B cell (primary cell): ENCODE results near the gene CENPP. TPM values are rescaled to one million over a fixed set of nuclear protein-coding genes. Genes with fewer than 3 reads are reported as not detected.

ENCODE experiments used
- ATAC-seq: fragments of 200-7000 bp; cut with Tn5 transposase; one replicate; pipeline ENCODE4 v1.10.0; 2021; ENCODE audit warnings: low read depth, mild to moderate bottlenecking, moderate number of reproducible peaks, moderate library complexity
- CTCF ChIA-PET: fragments of 350-600 bp; sonication (Branson Sonifier 250); formaldehyde crosslinking; loops from one replicate; lab custom pipeline; 2021; ENCODE audit warnings: antibody characterized with exemption, inconsistent platforms; lab: Charles Lee
- POLR2A ChIA-PET: fragments of 350-600 bp; sonication (Branson Sonifier 250); formaldehyde crosslinking; loops from one replicate; lab custom pipeline; 2021; ENCODE audit warnings: antibody characterized with exemption; lab: Charles Lee
- DNase-seq: peaks from one replicate; pipeline ENCODE4 v3.0.0; 2013
- H2AFZ ChIP-seq: 2 replicates; pipeline ENCODE4 v1.6.1; 2012; ENCODE audit warnings: mild to moderate bottlenecking, low read depth, low read length; ENCODE audit not compliant: insufficient read depth, poor library complexity, severe bottlenecking
- H3K27ac ChIP-seq, 2 donors: 1 replicate in 1 of 2; 2 replicates in 1 of 2; pipeline ENCODE4 v1.5.1; 2012 to 2013; ENCODE audit warnings: low read length in 2 of 2, mild to moderate bottlenecking in 2 of 2, moderate library complexity in 1 of 2
- H3K27me3 ChIP-seq, 4 experiments: fragments of 200-600 bp in 1 of 4; sonication (generic) in 1 of 4; replicated peaks in 1 of 4; 1 replicate in 2 of 4; 2 replicates in 2 of 4; pipeline versions ENCODE4 v1.6.1 to v1.7.0; 2013 to 2016; ENCODE audit warnings: low read length in 3 of 4, mild to moderate bottlenecking in 2 of 4, mixed read lengths in 1 of 4, moderate library complexity in 1 of 4; ENCODE audit not compliant: insufficient read depth in 4 of 4, control insufficient read depth in 3 of 4; ENCODE audit errors: control extremely low read depth in 1 of 4
- H3K36me3 ChIP-seq, 2 experiments: replicated peaks in 1 of 2; 1 replicate in 1 of 2; 2 replicates in 1 of 2; pipeline versions ENCODE4 v1.6.1 to v1.7.1; 2013; ENCODE audit warnings: low read length in 1 of 2; ENCODE audit not compliant: insufficient read depth in 2 of 2, control insufficient read depth in 1 of 2; ENCODE audit errors: control extremely low read depth in 1 of 2, extremely low read depth in 1 of 2
- H3K4me1 ChIP-seq, 2 donors: fragments of 200-600 bp in 1 of 2; sonication (generic) in 1 of 2; 1 replicate in 1 of 2; 2 replicates in 1 of 2; pipeline versions ENCODE4 v1.5.1 to v1.6.1; 2013 to 2017; ENCODE audit warnings: low read length in 2 of 2; ENCODE audit not compliant: control insufficient read depth in 2 of 2, insufficient read depth in 2 of 2
- H3K4me2 ChIP-seq: replicated peaks from 2 replicates; pipeline ENCODE3; 2012; ENCODE audit warnings: mild to moderate bottlenecking, low read depth, low read length; ENCODE audit not compliant: poor library complexity, severe bottlenecking
- H3K4me3 ChIP-seq, 5 experiments: fragments of 200-600 bp in 1 of 5; sonication (generic) in 1 of 5; 1 replicate in 3 of 5; 2 replicates in 2 of 5; pipeline versions ENCODE4 v1.5.1 to v1.7.0; 2011 to 2016; ENCODE audit warnings: low read length in 4 of 5, mild to moderate bottlenecking in 4 of 5, low read depth in 2 of 5, control low read depth in 1 of 5, moderate library complexity in 1 of 5; ENCODE audit not compliant: insufficient read depth in 1 of 5; ENCODE audit errors: control extremely low read depth in 1 of 5, extremely low read depth in 1 of 5
- H3K79me2 ChIP-seq: fragments of 200-600 bp; sonication (generic); one replicate; pipeline ENCODE4 v1.6.0; 2016; ENCODE audit warnings: low read length; ENCODE audit not compliant: control insufficient read depth, insufficient read depth
- H3K9ac ChIP-seq: fragments of 200-600 bp; sonication (generic); 2 replicates; pipeline ENCODE4 v1.6.1; 2017; ENCODE audit warnings: mild to moderate bottlenecking, low read length, moderate library complexity
- H3K9me3 ChIP-seq, 3 donors: one replicate each; pipeline versions ENCODE4 v1.6.1 to v1.7.1; 2013; ENCODE audit warnings: low read length in 2 of 3; ENCODE audit not compliant: control insufficient read depth in 2 of 3, insufficient read depth in 1 of 3; ENCODE audit errors: control extremely low read depth in 1 of 3
- H4K20me1 ChIP-seq: 2 replicates; pipeline ENCODE4 v1.6.0; 2012; ENCODE audit warnings: mild to moderate bottlenecking, low read length; ENCODE audit not compliant: insufficient read depth, control insufficient read depth, poor library complexity, severe bottlenecking
- H3K27ac Mint-ChIP-seq: one replicate; pipeline ENCODE4 v1.8.0; 2021; ENCODE audit warnings: mixed read lengths
- H3K27me3 Mint-ChIP-seq: one replicate; pipeline ENCODE4 v1.8.0; 2021; ENCODE audit warnings: mixed read lengths
- H3K4me1 Mint-ChIP-seq: one replicate; pipeline ENCODE4 v1.8.0; 2021; ENCODE audit warnings: mixed read lengths
- H3K4me3 Mint-ChIP-seq: one replicate; pipeline ENCODE4 v1.8.0; 2021; ENCODE audit warnings: mixed read lengths
- H3K9me3 Mint-ChIP-seq: one replicate; pipeline ENCODE4 v1.8.0; 2022; ENCODE audit warnings: mixed read lengths; ENCODE audit not compliant: insufficient read depth
- EZH2 ChIP-seq: IDR thresholded peaks from 2 replicates; pipeline ENCODE4 v1.6.1; 2012; ENCODE audit warnings: borderline replicate concordance, low read depth, mild to moderate bottlenecking, moderate library complexity, low read length; ENCODE audit not compliant: insufficient read depth, poor library complexity, severe bottlenecking
- WGBS: methylation state at CpG from one replicate; pipeline ENCODE4 v1.1.5; 2013; ENCODE audit warnings: missing lambda C conversion rate; ENCODE audit not compliant: insufficient coverage; 5-methylcytosine and 5-hydroxymethylcytosine counted together
- intact Hi-C: fragments of 100-400 bp; cut with micrococcal nuclease; formaldehyde crosslinking; loops from one replicate; pipeline ENCODE4 v1.10.0; 2022
- polyA plus RNA-seq: library from polyadenylated mRNA; depleted of rRNA; stranded (reverse); fragments of >200 nt; gene quantifications from 2 replicates; pipeline ENCODE4 v1.2.3, GENCODE V29; 2012
- total RNA-seq, 2 donors: library from RNA; stranded (reverse); fragments of 120-200 nt in 1 of 2; gene quantifications; 1 replicate in 1 of 2; 2 replicates in 1 of 2; pipeline versions ENCODE4 v1.2.3 to v1.2.4, GENCODE V29; 2013 to 2022
- TF ChIP-seq, protein P1 (sequence below): fragments of 200-600 bp; IDR thresholded peaks from one replicate; pipeline ENCODE4 v1.8.0; 2022; ENCODE audit warnings: antibody characterized with exemption, mild to moderate bottlenecking

CENPP gene
- total and polyA plus RNA-seq, 2 donors (not counting 1 experiment from before 2014, with no cell fraction given): 1.4 to 6.2 TPM

- TF ChIP-seq, protein P1, sequence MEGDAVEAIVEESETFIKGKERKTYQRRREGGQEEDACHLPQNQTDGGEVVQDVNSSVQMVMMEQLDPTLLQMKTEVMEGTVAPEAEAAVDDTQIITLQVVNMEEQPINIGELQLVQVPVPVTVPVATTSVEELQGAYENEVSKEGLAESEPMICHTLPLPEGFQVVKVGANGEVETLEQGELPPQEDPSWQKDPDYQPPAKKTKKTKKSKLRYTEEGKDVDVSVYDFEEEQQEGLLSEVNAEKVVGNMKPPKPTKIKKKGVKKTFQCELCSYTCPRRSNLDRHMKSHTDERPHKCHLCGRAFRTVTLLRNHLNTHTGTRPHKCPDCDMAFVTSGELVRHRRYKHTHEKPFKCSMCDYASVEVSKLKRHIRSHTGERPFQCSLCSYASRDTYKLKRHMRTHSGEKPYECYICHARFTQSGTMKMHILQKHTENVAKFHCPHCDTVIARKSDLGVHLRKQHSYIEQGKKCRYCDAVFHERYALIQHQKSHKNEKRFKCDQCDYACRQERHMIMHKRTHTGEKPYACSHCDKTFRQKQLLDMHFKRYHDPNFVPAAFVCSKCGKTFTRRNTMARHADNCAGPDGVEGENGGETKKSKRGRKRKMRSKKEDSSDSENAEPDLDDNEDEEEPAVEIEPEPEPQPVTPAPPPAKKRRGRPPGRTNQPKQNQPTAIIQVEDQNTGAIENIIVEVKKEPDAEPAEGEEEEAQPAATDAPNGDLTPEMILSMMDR: no peak
- TF ChIP-seq EZH2: no peak
- no peaks in the 10 kb centered on the region for H3K27me3 Mint-ChIP-seq
- Histone ChIP-seq H3K4me3 (no peak overlapping the region), H3K4me1 (no peaks in the 10 kb centered on the region), H3K27me3 (no peaks in the 10 kb centered on the region), H2AFZ (no peak overlapping the region), H3K4me2 (no peak overlapping the region), H3K36me3 (no peaks in the 10 kb centered on the region), H4K20me1 (no peaks in the 10 kb centered on the region), H3K79me2 (no peaks in the 10 kb centered on the region), H3K27ac (no peak overlapping the region), H3K9me3 (no peaks in the 10 kb centered on the region), H3K9ac (no peak overlapping the region)
- intact Hi-C loops: no loop called here
- ChIA-PET CTCF (no interaction called here), POLR2A (no interaction called here)
- H3K27ac Mint-ChIP-seq: no peak overlapping the region
- ATAC-seq (no peak), DNase-seq (no peak)
- no peaks in the 10 kb centered on the region for H3K4me1 Mint-ChIP-seq
- H3K9me3 Mint-ChIP-seq: no peaks in the 10 kb centered on the region
- no peak overlapping the region for H3K4me3 Mint-ChIP-seq
- no CpG with 5 or more reads among the region's 5 CpGs for WGBS
Measured at GRCh38 chr9:92496396-92497176, 170.8 kb downstream of the CENPP start.

GRCh38 chr9:92499701-92500100 lies 173.9 kb downstream of the CENPP start:
- intact Hi-C loops: no loop called here

More at GRCh38 chr9:92499701-92500100, 173.9 kb downstream of the CENPP start:
- H3K27me3 ChIP-seq: no peaks in the 10 kb centered on the region
- CTCF ChIA-PET: no interaction called here
- H3K36me3 ChIP-seq: no peaks in the 10 kb centered on the region
- no peak overlapping the region for H3K27ac ChIP-seq
- H3K4me2 ChIP-seq: no peak overlapping the region
- H3K27ac Mint-ChIP-seq: no peak overlapping the region
- H3K4me3 Mint-ChIP-seq: no peak overlapping the region
- no CpG with 5 or more reads among the region's 2 CpGs for WGBS
- ATAC-seq: no peak
- H2AFZ ChIP-seq: no peak overlapping the region
- no peaks in the 10 kb centered on the region for H3K27me3 Mint-ChIP-seq
- no peak overlapping the region for H3K9ac ChIP-seq
- H3K4me1 ChIP-seq: no peaks in the 10 kb centered on the region
- no peaks in the 10 kb centered on the region for H3K4me1 Mint-ChIP-seq
- TF ChIP-seq, protein P1: no peak
- no peak for TF ChIP-seq EZH2
- no peak overlapping the region for H3K4me3 ChIP-seq
- no peaks in the 10 kb centered on the region for H3K9me3 Mint-ChIP-seq
- H3K9me3 ChIP-seq: no peaks in the 10 kb centered on the region
- no peaks in the 10 kb centered on the region for H3K79me2 ChIP-seq
- no peak for DNase-seq
- POLR2A ChIA-PET: no interaction called here
- no peaks in the 10 kb centered on the region for H4K20me1 ChIP-seq
